Gastrocnemius medialis (tissue), 4 donors: ENCODE measurements around the gene PIAS3.

ENCODE experiments used
- CTCF ChIP-seq, 5 experiments: fragments of 450-650 bp in 3 of 5; fragments of 200-600 bp in 2 of 5; sonication (generic) in 2 of 5; IDR thresholded peaks in 4 of 5; conservative IDR thresholded peaks in 1 of 5; 1 replicate in 4 of 5; 2 replicates in 1 of 5; pipeline ENCODE4 v1.5.1; 2016 to 2019; ENCODE audit warnings: antibody characterized with exemption in 5 of 5, mild to moderate bottlenecking in 3 of 5, moderate library complexity in 3 of 5
- POLR2A ChIP-seq, 2 donors: fragments of 450-650 bp; IDR thresholded peaks; one replicate each; pipeline ENCODE4 v1.6.1; 2017; ENCODE audit warnings: antibody characterized with exemption in 2 of 2, mild to moderate bottlenecking in 2 of 2, moderate library complexity in 2 of 2

- no peak for TF ChIP-seq POLR2A (IDR thresholded peaks at IDR 0.05)
- TF ChIP-seq CTCF (IDR thresholded peaks at IDR 0.05 in 4 of 5, conservative IDR thresholded peaks at IDR 0.05 in 1 of 5), result no peak
Observed at GRCh38 chr1:145901312-145902021, 42.6 kb upstream of the PIAS3 start.
